Lung microvascular endothelial cell (primary cell): ENCODE data around the gene KRABD2.
"Not testable (repeated sequence)": the region's sequence is repeated elsewhere in the genome, so short reads cannot be mapped to it uniquely, and the experiment has no call there.

Source experiments
- DNase-seq, 2 donors: peaks; one replicate each; pipeline versions ENCODE4 v3.0.0 to v3.0.0-alpha.2; 2010; ENCODE audit warnings: low read depth in 2 of 2

Gene KRABD2

GRCh38 chr17:8376271-8377067 is at the start of gene KRABD2:
TSS of gene KRABD2 (minus strand) at chr17:8376704.
- DNase-seq = peak; percentile 87 to 89

- DNase-seq = no peak
Observed at GRCh38 chr17:8421571-8421970, 45.1 kb upstream of the KRABD2 start.

- peak; percentile 89 to 90 for DNase-seq
Observed at GRCh38 chr17:8420041-8420934, 43.8 kb upstream of the KRABD2 start.

- DNase-seq = no peak
Observed at GRCh38 chr17:8419305-8419704, 42.8 kb upstream of the KRABD2 start.

GRCh38 chr17:8418471-8418870 is 42.0 kb upstream of the KRABD2 start:
- DNase-seq = no peak

- peak in 1 of 2 donors; percentile 33 for DNase-seq
Observed at GRCh38 chr17:8417806-8418205, 41.3 kb upstream of the KRABD2 start.

- DNase-seq = no peak
Observed at GRCh38 chr17:8413938-8414337, 37.4 kb upstream of the KRABD2 start.

GRCh38 chr17:8413328-8413727 is 36.8 kb upstream of the KRABD2 start:
- DNase-seq = no peak

- no peak for DNase-seq
Observed at GRCh38 chr17:8412089-8412488, 35.6 kb upstream of the KRABD2 start.

GRCh38 chr17:8410883-8411238 is 34.4 kb upstream of the KRABD2 start:
- no peak for DNase-seq

GRCh38 chr17:8409966-8410882 is 33.7 kb upstream of the KRABD2 start:
- peak; percentile 83 to 88 for DNase-seq

- no peak for DNase-seq
Observed at GRCh38 chr17:8408371-8408770, 31.9 kb upstream of the KRABD2 start.

- no peak for DNase-seq
Observed at GRCh38 chr17:8406174-8406573, 29.7 kb upstream of the KRABD2 start.

- no peak for DNase-seq
Observed at GRCh38 chr17:8405499-8406016, 29.1 kb upstream of the KRABD2 start.

- peak in 1 of 2 donors; percentile 97 for DNase-seq
Observed at GRCh38 chr17:8402921-8403536, 26.5 kb upstream of the KRABD2 start.

GRCh38 chr17:8401107-8401506 is 24.6 kb upstream of the KRABD2 start:
- DNase-seq = no peak

GRCh38 chr17:8398980-8399379 is 22.5 kb upstream of the KRABD2 start:
- no peak for DNase-seq

- no peak for DNase-seq
Observed at GRCh38 chr17:8397636-8398035, 21.1 kb upstream of the KRABD2 start, which contains the start of gene RNF222. TSS of gene RNF222 (minus strand) at chr17:8397827. CDS start at chr17:8393461, 4,366 bp downstream.

GRCh38 chr17:8394497-8394896 is 18.0 kb upstream of the KRABD2 start:
- not testable (repeated sequence) for DNase-seq

GRCh38 chr17:8393470-8394231 is 17.1 kb upstream of the KRABD2 start:
- peak in 1 of 2 donors; percentile 75 for DNase-seq
